Effector CD8-positive, alpha-beta T cell (primary cell): ENCODE data around the gene SLC6A3.

Source experiments
- DNase-seq: peaks from one replicate; lab custom pipeline; 2025; lab: John Stamatoyannopoulos, UW

Gene SLC6A3

GRCh38 chr5:1420211-1421195, 24.7 kb downstream of the SLC6A3 start:
- DNase-seq, result no peak

- no peak for DNase-seq
Measured at GRCh38 chr5:1419476-1420210, 25.6 kb downstream of the SLC6A3 start.

DNA sequence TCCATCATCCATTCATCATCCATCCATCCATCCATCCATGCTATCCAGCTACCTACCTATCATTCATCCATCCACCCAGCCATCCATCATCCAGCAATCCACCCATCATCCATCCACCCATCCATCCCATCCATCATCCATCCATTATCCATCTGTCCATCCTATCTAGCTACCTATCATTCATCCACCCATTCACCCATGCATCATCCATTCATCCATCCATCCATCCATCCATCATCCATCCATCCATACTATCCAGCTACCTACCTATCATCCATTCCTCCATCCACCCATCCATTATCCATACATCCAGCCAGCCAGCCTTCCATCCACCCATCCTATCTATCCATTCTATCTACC, 26.3 kb downstream of the SLC6A3 start:
- DNase-seq, result no peak

GRCh38 chr5:1418238-1418920, 26.9 kb downstream of the SLC6A3 start:
- no peak for DNase-seq

- DNase-seq, result no peak
Measured at GRCh38 chr5:1417586-1418225, 27.5 kb downstream of the SLC6A3 start.

DNA sequence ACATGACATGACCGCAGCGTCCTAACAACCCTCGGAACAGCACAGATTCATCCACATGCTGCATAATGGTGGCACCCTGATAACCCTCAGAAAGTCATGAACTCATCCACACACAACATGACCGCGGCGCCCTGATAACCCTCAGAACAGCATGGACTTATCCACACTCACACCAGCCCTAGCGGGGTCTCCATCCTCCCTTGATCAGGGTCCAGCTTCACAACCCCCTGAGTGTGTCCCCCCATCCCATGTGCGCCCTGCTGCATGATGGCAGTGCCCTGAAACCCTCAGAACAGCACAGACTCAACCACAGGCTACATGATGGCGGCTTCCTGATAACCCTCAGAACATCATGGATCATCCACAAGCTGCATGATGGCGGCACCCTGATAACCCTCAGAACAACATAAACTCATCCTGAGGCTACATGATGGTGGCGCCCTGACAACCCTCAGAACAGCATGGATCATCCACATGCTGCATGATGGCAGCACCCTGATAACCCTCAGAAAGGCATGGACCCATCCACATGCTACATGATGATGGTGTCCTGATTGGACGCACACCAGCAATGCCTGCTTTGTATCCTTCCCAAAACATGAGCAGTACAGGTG, 28.3 kb downstream of the SLC6A3 start:
- no peak for DNase-seq

DNA sequence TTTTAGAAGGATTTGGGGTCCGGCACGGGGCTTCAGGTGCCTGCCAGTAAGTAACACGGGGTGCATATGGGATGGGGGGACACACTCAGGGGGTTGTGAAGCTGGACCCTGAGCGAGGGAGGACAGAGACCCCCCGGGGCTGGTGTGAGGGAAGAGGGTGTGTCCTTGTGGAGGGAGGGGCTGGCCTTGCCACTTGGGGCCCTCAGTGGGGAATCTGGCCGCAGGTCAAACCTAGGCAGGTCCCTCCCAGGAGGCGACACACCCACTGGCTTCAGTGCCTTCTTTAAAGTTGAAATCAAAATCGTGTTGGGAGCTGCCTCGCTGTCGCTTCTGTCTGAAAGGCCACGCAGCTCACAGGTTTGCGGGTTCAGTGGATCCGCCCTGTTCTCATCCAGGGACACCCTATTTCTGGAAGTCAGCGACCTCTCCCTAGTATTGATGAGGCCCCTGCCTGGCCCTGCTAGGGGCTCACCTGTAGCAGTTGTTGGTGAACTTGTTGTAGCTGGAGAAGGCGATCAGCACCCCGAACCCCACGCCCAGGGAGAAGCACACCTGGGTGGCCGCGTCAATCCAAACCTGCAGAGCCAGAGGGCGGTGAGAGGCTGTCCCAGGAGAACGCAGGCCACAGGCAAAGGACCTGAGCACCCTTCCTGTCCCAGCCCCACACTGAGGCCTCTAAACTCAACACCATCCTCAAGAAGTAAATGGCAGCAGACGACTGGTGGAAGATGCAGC, 29.4 kb downstream of the SLC6A3 start:
- no peak for DNase-seq

DNA sequence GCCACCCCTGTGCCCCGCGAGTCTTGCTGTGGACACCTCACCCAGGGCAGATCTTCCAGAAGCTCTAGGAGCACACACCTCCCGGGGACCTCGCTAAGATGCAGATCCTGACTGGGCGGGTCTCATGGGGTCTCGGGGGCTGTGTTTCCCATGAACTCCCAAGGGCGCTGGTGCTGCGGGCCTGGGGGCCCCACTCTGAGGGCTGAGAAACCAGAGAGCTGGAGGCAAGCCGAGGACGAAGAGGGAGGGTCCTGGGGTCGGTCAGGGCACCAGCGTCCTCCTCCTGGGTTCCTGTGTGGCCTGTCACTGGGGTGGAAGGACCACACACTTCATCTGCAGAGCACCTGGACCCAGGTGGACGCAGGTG, 30.2 kb downstream of the SLC6A3 start:
- no peak for DNase-seq

DNA sequence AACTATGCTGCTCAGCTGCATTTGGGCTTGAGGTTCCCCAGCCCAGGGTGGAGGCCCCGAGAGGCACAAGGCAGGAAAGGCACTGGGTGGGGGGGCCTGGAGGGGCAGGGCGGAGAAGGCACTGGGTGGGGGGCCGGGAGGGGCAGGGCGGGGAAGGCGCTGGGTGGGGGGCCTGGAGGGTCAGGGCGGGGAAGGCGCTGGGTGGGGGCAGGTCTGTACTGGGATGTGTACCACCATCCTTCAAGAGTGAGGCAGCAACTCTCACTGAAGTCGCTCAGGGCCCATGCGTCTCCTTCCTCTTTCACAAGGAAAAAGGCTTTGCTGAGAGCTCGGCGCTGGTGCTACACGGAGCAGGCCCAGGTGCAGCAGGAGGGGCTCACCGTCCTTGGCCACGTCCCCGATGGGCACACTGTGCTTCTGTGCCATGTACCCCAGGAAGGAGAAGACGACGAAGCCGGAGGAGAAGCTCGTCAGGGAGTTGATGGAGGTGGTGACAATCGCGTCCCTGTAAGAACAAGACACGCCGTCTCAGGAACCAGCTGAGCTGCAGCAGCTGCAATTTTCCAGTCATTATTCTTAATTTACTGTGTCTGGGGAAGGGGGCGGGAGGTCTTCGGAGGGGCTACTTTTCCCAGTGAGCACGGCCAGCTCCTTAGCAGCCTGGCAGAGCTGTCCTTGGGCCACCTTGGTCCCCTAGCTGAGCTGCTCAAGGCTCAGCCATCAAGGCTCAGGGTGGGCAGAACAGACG, 30.8 kb downstream of the SLC6A3 start:
- no peak for DNase-seq

DNA sequence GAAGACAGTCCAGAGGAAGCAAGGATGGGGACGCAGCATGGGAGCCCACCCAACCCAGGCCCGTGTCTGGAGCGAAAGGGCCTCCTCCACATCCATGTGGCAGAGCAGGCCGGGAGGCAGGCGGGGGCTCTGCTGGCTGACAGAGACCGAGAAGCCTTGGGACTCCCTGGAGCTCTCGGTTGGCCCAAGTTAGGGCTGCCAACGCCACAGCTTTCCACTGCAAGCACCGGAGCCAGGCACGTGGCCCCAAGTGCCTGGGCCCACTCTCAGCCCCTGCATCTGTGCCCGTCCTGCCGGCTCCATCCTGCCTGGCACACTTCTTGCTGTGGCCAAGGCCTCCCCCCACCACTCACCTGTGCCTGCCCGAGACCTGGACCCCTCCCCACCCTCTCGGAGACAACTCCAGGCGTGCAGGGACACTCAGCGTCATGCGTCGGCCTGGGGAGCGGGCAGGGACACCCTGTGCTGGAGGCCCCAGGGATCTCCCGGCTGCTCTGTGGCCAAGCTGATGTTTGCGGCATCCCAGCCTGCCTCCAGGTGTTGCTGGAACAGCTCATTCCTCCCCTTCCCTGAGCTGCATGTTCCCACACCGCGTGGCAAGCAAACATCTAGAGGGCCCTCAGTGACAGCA, 31.5 kb downstream of the SLC6A3 start:
- DNase-seq, result no peak

DNA sequence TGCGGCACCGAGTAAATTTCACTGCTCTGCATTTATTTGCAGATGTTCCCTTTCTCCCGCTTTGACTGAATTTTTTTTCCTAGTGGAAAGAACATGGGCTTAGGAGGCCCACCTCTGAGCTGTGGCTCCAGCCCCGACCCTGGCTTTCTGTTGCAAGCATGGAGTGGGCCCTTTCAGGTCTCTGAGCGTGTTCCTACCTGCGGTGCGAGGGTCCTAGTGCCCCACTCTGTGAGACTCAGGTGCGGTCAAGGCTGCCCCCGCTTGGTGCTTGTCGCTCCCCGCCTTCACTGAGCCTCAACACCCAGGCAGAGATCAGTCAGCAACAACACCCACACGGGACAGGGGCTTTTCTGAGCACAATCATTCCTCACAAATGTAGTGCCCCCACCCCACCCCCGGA, 32.0 kb downstream of the SLC6A3 start:
- no peak for DNase-seq

GRCh38 chr5:1412621-1413020, 32.6 kb downstream of the SLC6A3 start:
- DNase-seq, result no peak

DNA sequence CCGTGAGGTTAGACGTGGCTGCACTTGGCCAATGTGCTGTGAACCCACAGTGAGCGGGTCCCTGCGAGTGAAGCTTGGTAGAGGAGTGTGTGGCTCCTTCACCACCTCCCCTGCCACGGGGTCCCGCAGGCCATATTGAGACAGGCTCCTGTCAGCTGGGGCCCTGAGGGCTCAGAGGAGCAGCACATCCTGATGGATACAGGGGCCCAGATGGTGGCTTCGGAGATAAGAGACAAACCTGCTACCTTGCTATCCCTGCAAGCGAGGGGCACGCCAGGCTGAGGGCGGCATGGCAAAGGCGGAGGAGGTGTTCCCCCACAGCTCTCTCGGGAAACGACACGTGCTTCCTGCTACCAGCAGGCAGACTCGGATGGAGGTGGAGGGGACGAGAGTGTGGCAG, 33.1 kb downstream of the SLC6A3 start:
- DNase-seq, result no peak

DNA sequence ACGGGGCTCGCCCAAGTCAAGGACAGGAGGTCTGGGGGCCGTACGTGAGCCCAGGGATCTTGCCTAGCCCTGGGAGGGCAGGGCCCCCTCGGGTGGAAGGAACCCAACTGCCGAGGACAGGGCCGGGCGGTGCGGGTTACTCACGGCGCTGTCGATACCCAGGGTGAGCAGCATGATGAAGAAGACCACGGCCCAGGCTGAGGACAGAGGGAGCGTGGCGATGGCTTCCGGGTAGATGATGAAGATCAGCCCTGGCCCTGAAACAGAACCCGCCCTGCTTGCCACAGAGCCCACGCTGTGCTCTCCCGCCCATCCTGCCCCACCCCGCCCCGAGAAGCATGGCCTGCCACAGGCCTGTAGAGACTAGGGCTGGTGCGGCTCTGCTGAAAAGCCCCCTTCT, 34.1 kb downstream of the SLC6A3 start:
- no peak for DNase-seq

- DNase-seq, result no peak
Measured at GRCh38 chr5:1410156-1411014, 34.9 kb downstream of the SLC6A3 start.

GRCh38 chr5:1409381-1410110, 35.7 kb downstream of the SLC6A3 start:
- no peak for DNase-seq

- no peak for DNase-seq
Measured at GRCh38 chr5:1406681-1407640, 38.3 kb downstream of the SLC6A3 start.
